SK-N-SH (cell line): ENCODE results near the gene MAP2K2.

Experiments
- CHD2 ChIP-seq: fragments of 150-350 bp; IDR thresholded peaks from 2 replicates; pipeline ENCODE4 v1.6.1; 2018; ENCODE audit warnings: low read length; ENCODE audit not compliant: partially characterized antibody
- CTCF ChIP-seq: fragments of 200-600 bp; sonication (generic); IDR thresholded peaks from 2 replicates; pipeline ENCODE4 v1.6.1; 2017; ENCODE audit warnings: antibody characterized with exemption, mild to moderate bottlenecking, moderate library complexity
- EP300 ChIP-seq, 2 experiments: IDR thresholded peaks; 2 replicates each; pipeline versions ENCODE4 v1.4.0 to v1.6.1; 2012; ENCODE audit warnings: borderline replicate concordance in 1 of 2, low read depth in 1 of 2, low read length in 1 of 2
- PBX3 ChIP-seq: IDR thresholded peaks from 2 replicates; pipeline ENCODE4; 2012
- POLR2AphosphoS5 ChIP-seq: IDR thresholded peaks from 2 replicates; pipeline ENCODE4 v1.6.1; 2012; ENCODE audit warnings: low read depth, low read length
- RAD21 ChIP-seq: IDR thresholded peaks from 2 replicates; pipeline ENCODE4 v1.6.1; 2012; ENCODE audit warnings: mild to moderate bottlenecking, low read length
- RCOR1 ChIP-seq: fragments of 150-350 bp; IDR thresholded peaks from 2 replicates; pipeline ENCODE4 v1.6.1; 2017; ENCODE audit warnings: antibody characterized with exemption, low read length
- REST ChIP-seq: IDR thresholded peaks from 2 replicates; pipeline ENCODE4 v1.6.1; 2012; ENCODE audit warnings: mild to moderate bottlenecking, low read depth, low read length, moderate library complexity
- RFX5 ChIP-seq: IDR thresholded peaks from 2 replicates; pipeline ENCODE4 v1.6.1; 2012; ENCODE audit warnings: mild to moderate bottlenecking, improper control_type of control experiment, low read length
- USF2 ChIP-seq: fragments of 150-350 bp; IDR thresholded peaks from 2 replicates; pipeline ENCODE4 v1.6.1; 2017; ENCODE audit warnings: antibody characterized with exemption, low read length, low read depth, borderline replicate concordance

- no peak for TF ChIP-seq CHD2
- TF ChIP-seq CTCF = no peak
- TF ChIP-seq RFX5 = no peak
- no peak for TF ChIP-seq RCOR1
- no peak for TF ChIP-seq REST
- TF ChIP-seq USF2 = no peak
- TF ChIP-seq PBX3 = no peak
- TF ChIP-seq EP300 (IDR thresholded peaks at IDR 0.05; ENCODE audit: borderline replicate concordance in 1 of 2, low read depth in 1 of 2, low read length in 1 of 2) = no peak
- TF ChIP-seq RAD21 = no peak
- TF ChIP-seq POLR2AphosphoS5 = no peak
Observed at GRCh38 chr19:4071610-4072009, 52.3 kb downstream of the MAP2K2 start.
